ENCODE data around the gene DOK4. TPM values are rescaled to one million over a fixed set of nuclear protein-coding genes. Genes with fewer than 3 reads are reported as not detected.
A peak's percentile ranks its signal among the peaks of the same experiment; 100 is the strongest.

DOK4 gene
- total RNA-seq, 3 donors from 2014 or later (not counting 1 experiment from before 2014, with no cell fraction given) = 0.75 to 2.5 (median 1.5) TPM

GRCh38 chr16:57514791-57515600, 28.7 kb upstream of the DOK4 start:
- WGBS (ENCODE audit: insufficient coverage) = 96% methylated on average over 23 of the region's 23 CpGs
- no peaks in the 10 kb centered on the region for H3K36me3 Mint-ChIP-seq
- no peaks in the 10 kb centered on the region for H3K27me3 Mint-ChIP-seq (ENCODE audit: low read depth in 2 of 2)
- H3K4me3 Mint-ChIP-seq = no peak overlapping the region
- Histone ChIP-seq H3K4me1 (ENCODE audit: control insufficient read depth, insufficient read depth, low read length) (peaks cover 5% of the 10 kb centered on the region), H3K27ac (ENCODE audit: low read length) (no peak overlapping the region), H3K27me3 (ENCODE audit: control insufficient read depth, insufficient read depth, low read length) (no peaks in the 10 kb centered on the region), H3K9me3 (ENCODE audit: control insufficient read depth, insufficient read depth, low read length) (no peaks in the 10 kb centered on the region), H3K4me3 (ENCODE audit: low read length) (no peak overlapping the region), H3K36me3 (ENCODE audit: control insufficient read depth, insufficient read depth, low read length) (peaks cover 55% of the 10 kb centered on the region)
- intact Hi-C loops (cut with micrococcal nuclease) = loop anchor here (5.0 kb wide), 1 partner anchor 38 kb away; no protein-coding TSS in a partner anchor
- peaks cover 2 to 8% of the 10 kb centered on the region in 2 donors for H3K4me1 Mint-ChIP-seq
- ATAC-seq (no peak), DNase-seq (no peak)
- H3K9me3 Mint-ChIP-seq = no peaks in the 10 kb centered on the region
- peak overlapping the region in 1 of 2 donors; percentile 2 for H3K27ac Mint-ChIP-seq
- TF ChIP-seq CTCF (IDR thresholded peaks at IDR 0.05) = no peak

GRCh38 chr16:57514371-57514770, 28.1 kb upstream of the DOK4 start:
- no peak overlapping the region for H3K4me3 Mint-ChIP-seq
- no peaks in the 10 kb centered on the region for H3K4me1 ChIP-seq (ENCODE audit: control insufficient read depth, insufficient read depth, low read length)
- no peaks in the 10 kb centered on the region for H3K36me3 Mint-ChIP-seq
- DNase-seq (no peak), ATAC-seq (no peak)
- intact Hi-C loops (cut with micrococcal nuclease) = no loop called here
- H3K27ac ChIP-seq (ENCODE audit: low read length) = no peak overlapping the region
- no peaks in the 10 kb centered on the region for H3K27me3 ChIP-seq (ENCODE audit: control insufficient read depth, insufficient read depth, low read length)
- 98% methylated on average over 4 of the region's 4 CpGs for WGBS (ENCODE audit: insufficient coverage)
- H3K27me3 Mint-ChIP-seq (ENCODE audit: low read depth in 2 of 2) = no peaks in the 10 kb centered on the region
- H3K4me3 ChIP-seq (ENCODE audit: low read length) = no peak overlapping the region
- peaks cover 0 to 6% of the 10 kb centered on the region in 2 donors for H3K4me1 Mint-ChIP-seq
- no peaks in the 10 kb centered on the region for H3K9me3 ChIP-seq (ENCODE audit: control insufficient read depth, insufficient read depth, low read length)
- TF ChIP-seq CTCF (IDR thresholded peaks at IDR 0.05) = no peak
- H3K9me3 Mint-ChIP-seq = no peaks in the 10 kb centered on the region
- H3K36me3 ChIP-seq (ENCODE audit: control insufficient read depth, insufficient read depth, low read length) = peaks cover 55% of the 10 kb centered on the region
- H3K27ac Mint-ChIP-seq = no peak overlapping the region

- intact Hi-C loops (cut with micrococcal nuclease) = no loop called here
- Mint-ChIP-seq H3K27me3 (ENCODE audit: low read depth in 2 of 2) (no peaks in the 10 kb centered on the region), H3K36me3 (no peaks in the 10 kb centered on the region), H3K9me3 (no peaks in the 10 kb centered on the region), H3K4me1 (peaks cover 0 to 6% of the 10 kb centered on the region in 2 donors), H3K27ac (no peak overlapping the region), H3K4me3 (no peak overlapping the region)
- Histone ChIP-seq H3K9me3 (ENCODE audit: control insufficient read depth, insufficient read depth, low read length) (no peaks in the 10 kb centered on the region), H3K27me3 (ENCODE audit: control insufficient read depth, insufficient read depth, low read length) (no peaks in the 10 kb centered on the region), H3K36me3 (ENCODE audit: control insufficient read depth, insufficient read depth, low read length) (peaks cover 52% of the 10 kb centered on the region), H3K4me1 (ENCODE audit: control insufficient read depth, insufficient read depth, low read length) (no peaks in the 10 kb centered on the region), H3K27ac (ENCODE audit: low read length) (no peak overlapping the region), H3K4me3 (ENCODE audit: low read length) (no peak overlapping the region)
- TF ChIP-seq CTCF (IDR thresholded peaks at IDR 0.05) = no peak
- WGBS (ENCODE audit: insufficient coverage) = 95% methylated on average over 14 of the region's 14 CpGs
- ATAC-seq (no peak), DNase-seq (no peak)
Observed at GRCh38 chr16:57513371-57514102, 27.2 kb upstream of the DOK4 start.

Measured in natural killer cell (primary cell).